DMS114 treated with DMSO at 0.1 percent for 48 hours (cell line): ENCODE measurements around the gene BPIFA3.

Source experiments
- DNase-seq: peaks from one replicate; lab custom pipeline; 2025; ENCODE audit not compliant: unreplicated experiment; lab: John Stamatoyannopoulos, UW

BPIFA3 gene

GRCh38 chr20:33211817-33212424 is 5.2 kb upstream of the BPIFA3 start:
- peak; percentile 22 for DNase-seq

GRCh38 chr20:33224399-33224798 is 7.2 kb downstream of the BPIFA3 start:
- no peak for DNase-seq

GRCh38 chr20:33229843-33230242 is 12.7 kb downstream of the BPIFA3 start:
- no peak for DNase-seq

- no peak for DNase-seq
Observed at GRCh38 chr20:33231237-33231636, 14.1 kb downstream of the BPIFA3 start.

GRCh38 chr20:33232486-33233072 is 15.4 kb downstream of the BPIFA3 start:
- DNase-seq: no peak

- no peak for DNase-seq
Observed at GRCh38 chr20:33233129-33233774, 16.1 kb downstream of the BPIFA3 start.

GRCh38 chr20:33234050-33234449 is 16.9 kb downstream of the BPIFA3 start:
- no peak for DNase-seq

GRCh38 chr20:33235696-33236095 is 18.5 kb downstream of the BPIFA3 start, which contains the start of gene BPIFA1:
TSS of gene BPIFA1 (plus strand) at chr20:33235996. CDS start at chr20:33237712, 1,716 bp downstream.
- no peak for DNase-seq

- DNase-seq: no peak
Observed at GRCh38 chr20:33236351-33236750, 19.2 kb downstream of the BPIFA3 start.

GRCh38 chr20:33237989-33238388 is 20.8 kb downstream of the BPIFA3 start:
- no peak for DNase-seq

- no peak for DNase-seq
Observed at GRCh38 chr20:33239418-33239817, 22.3 kb downstream of the BPIFA3 start.

- no peak for DNase-seq
Observed at GRCh38 chr20:33239979-33240736, 23.0 kb downstream of the BPIFA3 start.

- no peak for DNase-seq
Observed at GRCh38 chr20:33240923-33241322, 23.8 kb downstream of the BPIFA3 start.

- DNase-seq: no peak
Observed at GRCh38 chr20:33242319-33243100, 25.4 kb downstream of the BPIFA3 start.

GRCh38 chr20:33246077-33246476 is 28.9 kb downstream of the BPIFA3 start:
- no peak for DNase-seq

- no peak for DNase-seq
Observed at GRCh38 chr20:33249456-33249855, 32.3 kb downstream of the BPIFA3 start.

- DNase-seq: no peak
Observed at GRCh38 chr20:33250666-33251065, 33.5 kb downstream of the BPIFA3 start.

- no peak for DNase-seq
Observed at GRCh38 chr20:33251496-33251895, 34.3 kb downstream of the BPIFA3 start.

GRCh38 chr20:33252460-33252859 is 35.3 kb downstream of the BPIFA3 start:
- no peak for DNase-seq

GRCh38 chr20:33255005-33255404 is 37.9 kb downstream of the BPIFA3 start:
- no peak for DNase-seq

GRCh38 chr20:33257237-33257636 is 40.1 kb downstream of the BPIFA3 start:
- no peak for DNase-seq
